GM12892 (cell line): Measurements from ENCODE around the gene PPP1R14C.

Source experiments
- DNase-seq: peaks from one replicate; pipeline ENCODE4 v3.0.0; 2011; ENCODE audit not compliant: insufficient read length
- FAIRE-seq: peaks from 2 replicates; lab custom pipeline; 2011; peaks lifted over from hg19 to GRCh38; lab: Jason Lieb, UNC
- POLR2A ChIP-seq: IDR thresholded peaks from 2 replicates; pipeline ENCODE4 v1.6.1; 2011; ENCODE audit warnings: low read depth, low read length, control low read depth
- POLR2AphosphoS5 ChIP-seq: IDR thresholded peaks from 2 replicates; pipeline ENCODE4 v1.6.1; 2011; ENCODE audit warnings: low read depth, low read length, control low read depth
- TAF1 ChIP-seq: IDR thresholded peaks from 2 replicates; pipeline ENCODE4 v1.6.1; 2011; ENCODE audit warnings: low read depth, mild to moderate bottlenecking, control low read depth, low read length, borderline replicate concordance

The PPP1R14C gene

GRCh38 chr6:150140236-150140969, 2.4 kb upstream of the PPP1R14C start:
- FAIRE-seq (no peak), DNase-seq (no peak)
- TF ChIP-seq TAF1 (no peak), POLR2A (no peak), POLR2AphosphoS5 (no peak)

GRCh38 chr6:150142097-150142669, 661 bp upstream of the PPP1R14C start:
- FAIRE-seq: no peak
- TF ChIP-seq POLR2A: no peak
- DNase-seq: no peak

GRCh38 chr6:150143516-150144293, 861 bp downstream of the PPP1R14C start:
- DNase-seq (no peak), FAIRE-seq (no peak)
- TF ChIP-seq POLR2A (no peak), POLR2AphosphoS5 (no peak)

- no peak for DNase-seq
- TF ChIP-seq POLR2A (no peak), TAF1 (no peak), POLR2AphosphoS5 (no peak)
- no peak for FAIRE-seq
Measured at GRCh38 chr6:150144294-150144868, 1.5 kb downstream of the PPP1R14C start.

GRCh38 chr6:150145427-150145826, 2.6 kb downstream of the PPP1R14C start:
- FAIRE-seq (no peak), DNase-seq (no peak)
- TF ChIP-seq TAF1 (no peak), POLR2A (no peak), POLR2AphosphoS5 (no peak)

- FAIRE-seq (no peak), DNase-seq (no peak)
- TF ChIP-seq POLR2A (no peak), TAF1 (no peak), POLR2AphosphoS5 (no peak)
Measured at GRCh38 chr6:150145830-150146229, 3.0 kb downstream of the PPP1R14C start.

GRCh38 chr6:150146436-150146835, 3.6 kb downstream of the PPP1R14C start:
- DNase-seq (no peak), FAIRE-seq (no peak)
- TF ChIP-seq POLR2AphosphoS5: no peak
- no peak for TF ChIP-seq TAF1
- no peak for TF ChIP-seq POLR2A

GRCh38 chr6:150149146-150149545, 6.3 kb downstream of the PPP1R14C start:
- TF ChIP-seq POLR2AphosphoS5: no peak
- TF ChIP-seq TAF1: no peak
- TF ChIP-seq POLR2A: no peak
- DNase-seq (no peak), FAIRE-seq (no peak)

- DNase-seq (no peak), FAIRE-seq (no peak)
- TF ChIP-seq POLR2AphosphoS5 (no peak), TAF1 (no peak), POLR2A (no peak)
Measured at GRCh38 chr6:150150458-150150820, 7.6 kb downstream of the PPP1R14C start.

GRCh38 chr6:150150821-150151646, 8.2 kb downstream of the PPP1R14C start:
- DNase-seq (no peak), FAIRE-seq (no peak)
- TF ChIP-seq POLR2AphosphoS5 (no peak), TAF1 (no peak), POLR2A (no peak)

- TF ChIP-seq POLR2AphosphoS5: no peak
- TF ChIP-seq POLR2A: no peak
- no peak for TF ChIP-seq TAF1
- no peak for FAIRE-seq
- no peak for DNase-seq
Measured at GRCh38 chr6:150152891-150153876, 10.3 kb downstream of the PPP1R14C start.
